ENCODE results near the gene RELL2.
A peak's percentile ranks its signal among the peaks of the same experiment; 100 is the strongest.

The RELL2 gene

GRCh38 chr5:141618804-141619554 lies 17.8 kb upstream of the RELL2 start, which contains the start of gene DIAPH1:
TSS of gene DIAPH1 (minus strand) at chr5:141619000. CDS start at chr5:141618914, 86 bp downstream.
- DNase-seq (ENCODE audit: low spot score): peak; percentile 81

GRCh38 chr5:141623186-141623585 lies 13.6 kb upstream of the RELL2 start:
- DNase-seq (ENCODE audit: low spot score): peak; percentile 56

DNA sequence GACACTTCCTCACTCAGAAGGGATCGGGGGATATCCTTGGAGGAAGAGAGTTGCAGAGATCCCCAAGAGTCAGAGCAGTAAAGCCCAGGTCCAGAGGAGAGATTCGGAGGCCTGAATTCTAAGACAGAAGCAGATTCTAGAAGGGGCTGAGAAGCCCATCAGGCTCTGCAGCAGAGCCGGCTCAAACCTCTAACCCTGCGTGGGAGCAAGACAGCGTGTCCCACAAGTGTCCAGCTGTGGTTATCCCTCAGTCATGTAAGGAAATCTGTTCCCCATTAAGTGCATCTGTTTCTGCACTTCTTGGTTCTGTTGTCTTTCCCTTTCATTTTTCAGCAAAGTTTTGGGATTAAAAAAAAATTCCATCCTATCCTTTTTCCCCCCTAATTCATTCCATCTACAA lies 13.2 kb upstream of the RELL2 start:
- DNase-seq (ENCODE audit: low spot score): no peak

- DNase-seq (ENCODE audit: low spot score): no peak
These were observed 8.5 kb upstream of the RELL2 start for GRCh38 chr5:141628175-141628788.

DNA sequence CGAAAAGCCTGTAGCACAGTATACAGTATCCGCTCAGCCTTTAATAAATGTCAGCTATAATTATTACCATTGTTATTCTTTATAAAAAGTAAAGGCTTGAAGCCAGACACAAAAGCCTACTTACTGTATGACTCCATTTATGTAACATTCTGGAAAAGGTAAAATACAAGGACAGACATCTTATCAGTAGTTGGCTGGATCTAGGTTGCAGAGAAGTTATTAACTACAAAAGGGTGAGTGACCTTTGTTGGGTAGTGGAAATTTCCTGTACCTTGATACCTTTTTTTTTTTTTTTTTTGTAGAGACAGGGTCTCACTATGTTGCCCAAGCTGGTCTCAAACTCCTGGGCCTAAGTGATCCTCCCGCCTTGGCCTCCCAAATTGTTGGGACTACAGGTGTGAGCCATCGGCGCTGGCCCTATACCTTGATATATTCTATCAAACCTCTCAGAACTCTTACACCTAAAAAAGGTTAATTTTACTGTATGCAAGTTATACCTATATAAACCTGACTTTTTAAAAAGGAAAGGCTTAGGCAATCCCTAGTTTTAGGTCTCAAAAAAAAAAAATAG lies 6.1 kb upstream of the RELL2 start:
- no peak for DNase-seq (ENCODE audit: low spot score)

DNA sequence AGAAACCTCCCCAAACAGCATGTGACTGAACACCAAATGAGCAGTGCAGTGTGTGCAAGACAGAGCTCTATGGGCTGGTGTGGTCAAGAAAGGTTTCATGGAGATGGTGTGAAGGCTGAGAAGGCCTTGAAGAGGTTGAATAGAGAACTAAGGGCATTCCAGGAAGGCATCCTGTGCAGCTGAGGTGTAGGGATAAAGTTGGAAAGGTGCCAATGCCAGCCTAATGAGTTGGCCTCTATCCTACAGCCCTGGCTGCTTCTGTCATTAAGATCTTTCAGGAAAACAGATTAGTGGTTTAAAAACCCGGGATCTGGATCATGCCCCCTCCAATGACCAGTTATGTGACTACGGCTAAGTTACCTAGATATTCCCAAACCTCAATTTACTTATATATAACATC lies 4.1 kb upstream of the RELL2 start:
- DNase-seq (ENCODE audit: low spot score): no peak

DNA sequence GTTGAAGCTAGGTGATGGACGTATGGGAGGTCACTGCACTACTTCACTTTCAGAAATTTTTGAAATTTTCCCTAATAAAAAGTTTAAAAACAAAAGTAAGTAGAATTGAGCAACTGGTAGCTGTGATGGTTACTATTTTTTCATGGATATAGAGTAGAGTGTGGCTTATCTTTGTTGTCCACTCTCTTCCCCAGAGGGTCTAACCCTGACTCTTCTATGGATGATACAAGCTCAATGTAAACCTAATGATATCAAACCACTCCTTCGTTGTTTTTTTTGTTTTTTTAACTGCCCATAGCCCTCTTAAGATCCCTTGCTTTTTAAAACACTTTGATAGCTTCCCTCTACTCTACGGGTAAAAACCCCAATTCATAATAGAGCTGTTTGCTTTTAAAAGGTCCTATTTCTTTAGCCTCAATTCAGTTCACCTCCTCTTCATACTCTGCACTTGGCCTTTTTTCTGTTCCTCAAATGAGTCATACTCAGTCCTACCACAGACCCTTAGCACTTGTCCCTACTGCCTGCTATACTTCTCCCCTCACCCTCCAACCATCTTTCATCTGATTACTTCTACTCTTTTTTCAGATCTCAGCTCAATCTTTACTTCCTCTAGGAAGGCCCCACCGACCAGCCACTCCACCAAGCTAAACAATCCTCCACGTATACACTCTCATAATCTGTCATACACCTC lies 2.8 kb upstream of the RELL2 start:
- no peak for DNase-seq (ENCODE audit: low spot score)

- DNase-seq (ENCODE audit: low spot score): no peak
These were observed 2.1 kb upstream of the RELL2 start for GRCh38 chr5:141634720-141635119.

GRCh38 chr5:141635646-141636045 lies 1.2 kb upstream of the RELL2 start:
- DNase-seq (ENCODE audit: low spot score): no peak

DNA sequence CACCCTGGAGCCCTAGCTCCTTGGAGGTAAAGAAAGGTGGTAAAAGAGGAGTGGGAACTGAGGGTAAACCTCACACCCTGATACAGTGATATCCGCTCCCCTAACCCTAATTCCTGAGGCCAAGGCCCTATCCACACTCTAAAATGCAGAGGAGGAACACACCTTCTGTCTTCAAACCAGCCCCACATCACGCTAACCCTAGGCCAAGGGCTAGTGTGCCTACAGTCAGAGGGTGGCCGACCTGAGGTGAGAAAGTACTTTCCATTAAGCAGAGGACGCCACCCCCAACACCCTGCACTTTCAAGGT lies 738 bp upstream of the RELL2 start:
- no peak for DNase-seq (ENCODE audit: low spot score)

GRCh38 chr5:141637123-141637766 lies 448 bp downstream of the RELL2 start:
- no peak for DNase-seq (ENCODE audit: low spot score)

- DNase-seq (ENCODE audit: low spot score): peak; percentile 40
These were observed 1.1 kb downstream of the RELL2 start for GRCh38 chr5:141637767-141638419.

- DNase-seq (ENCODE audit: low spot score): no peak
These were observed 2.0 kb downstream of the RELL2 start for GRCh38 chr5:141638771-141639170.

GRCh38 chr5:141639357-141640050 lies 2.7 kb downstream of the RELL2 start:
- no peak for DNase-seq (ENCODE audit: low spot score)

DNA sequence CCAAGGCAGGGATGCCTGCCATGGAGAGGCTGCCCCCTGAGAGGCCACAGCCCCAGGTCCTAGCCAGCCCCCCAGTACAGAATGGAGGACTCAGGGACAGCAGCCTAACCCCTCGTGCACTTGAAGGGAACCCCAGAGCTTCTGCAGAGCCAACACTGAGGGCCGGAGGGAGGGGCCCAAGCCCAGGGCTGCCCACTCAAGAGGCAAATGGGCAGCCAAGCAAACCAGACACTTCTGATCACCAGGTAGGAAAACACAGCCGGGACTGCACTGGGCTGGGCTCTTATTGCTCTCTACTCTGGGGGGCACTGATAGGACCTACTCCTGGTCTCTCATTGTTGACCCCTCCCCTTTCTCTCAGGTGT lies 3.2 kb downstream of the RELL2 start:
- DNase-seq (ENCODE audit: low spot score): no peak

- no peak for DNase-seq (ENCODE audit: low spot score)
These were observed 3.9 kb downstream of the RELL2 start for GRCh38 chr5:141640698-141641097.

DNA sequence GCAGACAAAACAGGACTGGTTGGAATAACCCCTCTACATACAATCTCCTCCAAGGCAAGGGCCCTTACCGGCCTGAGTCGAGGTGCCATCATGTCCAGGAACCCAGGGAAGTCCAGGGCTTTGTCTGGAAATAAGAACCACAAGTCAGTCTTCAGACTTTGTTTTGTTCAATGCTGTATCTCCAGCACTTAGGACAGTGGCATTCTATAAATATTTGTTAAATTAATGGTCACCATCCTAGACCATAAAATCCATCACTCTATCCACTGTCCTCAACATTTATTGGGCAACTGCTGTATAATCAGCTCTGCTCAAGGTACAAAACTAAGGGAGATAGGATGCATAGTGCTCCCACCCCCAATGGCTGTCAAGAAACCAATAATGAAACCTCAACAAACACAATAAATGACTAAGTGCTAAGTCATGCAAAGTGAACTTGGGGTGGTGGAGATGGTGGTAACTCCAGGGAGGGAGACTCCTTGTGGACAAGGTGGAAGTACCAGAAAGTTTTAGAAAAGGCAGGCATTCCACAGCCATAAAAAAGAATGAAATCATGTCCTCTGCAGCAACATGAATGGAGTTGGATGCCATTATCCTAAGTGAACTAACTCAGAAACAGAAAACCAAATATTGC lies 5.0 kb downstream of the RELL2 start:
- DNase-seq (ENCODE audit: low spot score): no peak

GRCh38 chr5:141646026-141646425 lies 9.2 kb downstream of the RELL2 start:
- DNase-seq (ENCODE audit: low spot score): no peak

GRCh38 chr5:141647242-141647641 lies 10.4 kb downstream of the RELL2 start:
- DNase-seq (ENCODE audit: low spot score): no peak

DNA sequence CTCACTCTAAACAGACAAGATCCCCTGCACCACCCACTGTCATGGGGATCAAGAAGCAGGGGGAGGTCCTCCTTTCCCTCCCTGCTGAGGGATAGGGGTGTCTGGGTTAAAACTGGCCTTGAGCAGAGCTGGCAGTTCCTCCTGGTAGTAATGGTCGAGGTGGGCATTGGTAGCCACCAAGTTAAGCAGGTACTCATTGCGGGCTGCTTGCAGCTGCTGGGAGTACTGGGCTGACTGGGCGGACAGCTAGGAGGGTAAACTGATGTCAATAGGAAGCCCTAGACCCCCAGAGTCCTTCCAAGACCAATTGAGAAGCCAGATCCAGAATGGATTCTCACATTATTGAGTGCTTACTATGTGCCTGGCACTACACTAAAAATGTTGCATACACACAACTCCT lies 11.1 kb downstream of the RELL2 start:
- DNase-seq (ENCODE audit: low spot score): no peak

All from globus pallidus (tissue), 1 donor.